Kidney epithelial cell (primary cell): ENCODE results near the gene RNF141. TPM values are rescaled to one million over a fixed set of nuclear protein-coding genes. Genes with fewer than 3 reads are reported as not detected.

ENCODE experiments used
- DNase-seq: peaks from one replicate; pipeline ENCODE4 v3.0.0-alpha.2; 2010; ENCODE audit warnings: low read depth
- H3K27me3 ChIP-seq: 2 replicates; pipeline ENCODE4 v1.6.0; 2011; ENCODE audit warnings: low read length; ENCODE audit not compliant: control insufficient read depth, insufficient read depth
- H3K36me3 ChIP-seq: 2 replicates; pipeline ENCODE4 v1.5.1; 2011; ENCODE audit warnings: low read length; ENCODE audit not compliant: control insufficient read depth, insufficient read depth
- H3K4me3 ChIP-seq: 2 replicates; pipeline ENCODE4 v1.5.1; 2011; ENCODE audit warnings: low read depth, mild to moderate bottlenecking, control low read depth, low read length
- total RNA-seq: library from RNA; depleted of rRNA; stranded (reverse); fragments of >200 nt; gene quantifications from 2 replicates; pipeline ENCODE4 v1.2.3, GENCODE V29; 2015
- TF ChIP-seq, protein P1 (sequence below): IDR thresholded peaks from 2 replicates; pipeline ENCODE4 v1.5.1; 2011; ENCODE audit warnings: mild to moderate bottlenecking, moderate library complexity, low read length, control low read depth, inconsistent platforms; ENCODE audit not compliant: insufficient read depth, poor library complexity, severe bottlenecking

Gene RNF141
- total RNA-seq, 1 donor from 2014 or later = 26.0 TPM

GRCh38 chr11:10514709-10515108, 26.3 kb downstream of the RNF141 start:
- no peaks in the 10 kb centered on the region for H3K27me3 ChIP-seq
- TF ChIP-seq, protein P1, sequence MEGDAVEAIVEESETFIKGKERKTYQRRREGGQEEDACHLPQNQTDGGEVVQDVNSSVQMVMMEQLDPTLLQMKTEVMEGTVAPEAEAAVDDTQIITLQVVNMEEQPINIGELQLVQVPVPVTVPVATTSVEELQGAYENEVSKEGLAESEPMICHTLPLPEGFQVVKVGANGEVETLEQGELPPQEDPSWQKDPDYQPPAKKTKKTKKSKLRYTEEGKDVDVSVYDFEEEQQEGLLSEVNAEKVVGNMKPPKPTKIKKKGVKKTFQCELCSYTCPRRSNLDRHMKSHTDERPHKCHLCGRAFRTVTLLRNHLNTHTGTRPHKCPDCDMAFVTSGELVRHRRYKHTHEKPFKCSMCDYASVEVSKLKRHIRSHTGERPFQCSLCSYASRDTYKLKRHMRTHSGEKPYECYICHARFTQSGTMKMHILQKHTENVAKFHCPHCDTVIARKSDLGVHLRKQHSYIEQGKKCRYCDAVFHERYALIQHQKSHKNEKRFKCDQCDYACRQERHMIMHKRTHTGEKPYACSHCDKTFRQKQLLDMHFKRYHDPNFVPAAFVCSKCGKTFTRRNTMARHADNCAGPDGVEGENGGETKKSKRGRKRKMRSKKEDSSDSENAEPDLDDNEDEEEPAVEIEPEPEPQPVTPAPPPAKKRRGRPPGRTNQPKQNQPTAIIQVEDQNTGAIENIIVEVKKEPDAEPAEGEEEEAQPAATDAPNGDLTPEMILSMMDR = no peak
- DNase-seq = no peak
- no peaks in the 10 kb centered on the region for H3K36me3 ChIP-seq
- H3K4me3 ChIP-seq = no peak overlapping the region

DNA sequence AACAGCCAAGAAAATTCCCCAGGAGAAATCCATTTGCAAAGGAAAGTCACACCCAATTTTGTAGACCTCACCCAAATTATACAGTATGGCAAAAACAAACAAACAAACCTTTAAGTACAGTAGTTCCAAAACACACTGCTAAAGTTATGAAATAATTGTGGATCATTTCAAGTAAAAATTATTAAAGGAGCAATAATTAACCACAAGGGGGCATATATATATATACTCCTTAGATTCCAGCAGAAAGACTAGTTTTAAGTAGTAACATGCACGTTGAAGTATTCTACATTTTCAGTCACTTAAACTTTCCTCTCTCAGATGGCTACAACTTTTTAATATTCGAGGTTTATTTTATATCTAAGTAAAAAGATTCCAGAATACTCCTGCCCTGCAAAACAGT, 26.8 kb downstream of the RNF141 start:
- TF ChIP-seq, protein P1 = no peak
- no peak overlapping the region for H3K4me3 ChIP-seq
- no peak for DNase-seq
- no peaks in the 10 kb centered on the region for H3K27me3 ChIP-seq
- no peaks in the 10 kb centered on the region for H3K36me3 ChIP-seq

DNA sequence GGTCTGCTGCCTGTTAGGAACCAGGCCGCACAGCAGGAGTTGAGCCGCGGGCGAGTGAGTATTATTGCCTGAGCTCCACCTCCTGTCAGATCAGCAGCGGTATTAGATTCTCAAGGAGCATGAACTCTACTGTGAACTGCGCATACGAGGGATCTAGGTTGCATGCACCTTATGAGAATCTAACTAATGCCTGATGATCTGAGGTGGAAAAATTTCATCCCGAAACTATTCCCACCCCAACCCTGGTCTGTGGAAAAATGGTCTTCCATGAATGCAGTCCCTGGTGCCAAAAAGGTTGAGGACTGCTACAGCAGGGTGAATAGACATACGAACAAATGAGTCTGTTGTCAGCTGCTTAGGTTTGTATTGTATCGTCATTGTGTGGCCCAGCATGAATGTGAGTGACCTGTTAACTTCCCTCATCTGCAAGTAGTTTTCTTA, 29.8 kb downstream of the RNF141 start:
- no peak for DNase-seq
- H3K4me3 ChIP-seq = no peak overlapping the region
- H3K27me3 ChIP-seq = no peaks in the 10 kb centered on the region
- H3K36me3 ChIP-seq = no peaks in the 10 kb centered on the region
- TF ChIP-seq, protein P1 = no peak

- Histone ChIP-seq H3K27me3 (no peaks in the 10 kb centered on the region), H3K4me3 (no peak overlapping the region), H3K36me3 (no peaks in the 10 kb centered on the region)
- TF ChIP-seq, protein P1 = no peak
- no peak for DNase-seq
Measured at GRCh38 chr11:10506008-10506370, 35.0 kb downstream of the RNF141 start.

DNA sequence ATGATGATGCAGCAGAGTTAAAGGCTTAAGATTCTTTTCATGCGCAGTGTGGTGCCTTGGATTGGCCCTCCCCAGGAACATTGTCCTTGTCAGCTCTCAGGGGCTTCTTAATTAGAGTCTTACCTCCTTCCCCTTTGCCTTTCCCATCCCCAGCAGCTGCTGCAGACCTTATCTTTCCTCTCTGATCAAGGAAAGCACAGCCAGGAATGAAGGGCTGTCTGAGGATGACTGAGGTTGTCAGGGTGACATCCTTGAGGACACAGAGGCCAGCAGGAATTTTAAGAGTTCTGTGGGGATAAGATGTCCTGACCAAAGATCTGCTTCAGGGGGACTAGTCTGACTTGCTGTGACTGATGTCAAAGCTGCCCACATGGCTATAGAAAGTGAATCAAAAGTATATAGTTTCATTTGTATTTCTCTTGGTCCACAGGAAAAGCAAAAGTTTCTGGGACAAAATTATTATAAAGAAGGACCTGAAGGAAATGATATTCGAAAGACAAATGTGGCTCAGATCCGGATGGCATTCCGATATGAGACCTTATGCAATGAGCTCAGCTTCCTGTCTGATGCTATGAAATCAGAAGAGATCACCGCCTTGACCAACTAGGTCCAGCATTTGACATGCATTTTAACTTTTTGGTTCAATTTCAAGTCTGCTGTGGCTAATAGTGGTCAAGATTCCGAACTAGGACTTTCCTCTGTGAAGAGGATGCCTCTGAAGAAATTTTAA, 35.5 kb downstream of the RNF141 start:
- Histone ChIP-seq H3K4me3 (no peak overlapping the region), H3K27me3 (no peaks in the 10 kb centered on the region), H3K36me3 (no peaks in the 10 kb centered on the region)
- no peak for DNase-seq
- TF ChIP-seq, protein P1 = no peak

- Histone ChIP-seq H3K27me3 (no peaks in the 10 kb centered on the region), H3K4me3 (no peak overlapping the region), H3K36me3 (no peaks in the 10 kb centered on the region)
- no peak for DNase-seq
- TF ChIP-seq, protein P1 = no peak
Measured at GRCh38 chr11:10504490-10504889, 36.5 kb downstream of the RNF141 start.
